ENCODE measurements around the gene FHL1.

DNA sequence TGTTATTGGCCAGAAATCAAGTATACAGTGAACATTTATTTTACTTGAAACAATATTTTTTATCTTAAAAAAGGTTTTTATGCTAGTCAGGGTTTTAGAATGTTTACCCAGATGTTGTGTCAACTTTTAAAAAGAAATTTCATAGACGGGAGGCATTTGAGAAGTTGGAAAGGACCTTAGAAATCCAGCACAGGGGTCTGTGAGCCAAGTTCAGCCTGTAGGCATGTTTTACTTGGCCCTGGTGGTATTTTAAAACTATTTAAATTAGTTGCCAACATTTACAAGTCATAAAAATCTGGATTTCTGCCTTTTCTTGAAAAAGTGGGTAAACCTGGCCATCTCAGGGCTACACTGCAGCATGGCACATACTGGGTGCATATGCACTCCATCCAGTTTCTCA, 25.5 kb upstream of the FHL1 start:
- TF ChIP-seq, protein P1, sequence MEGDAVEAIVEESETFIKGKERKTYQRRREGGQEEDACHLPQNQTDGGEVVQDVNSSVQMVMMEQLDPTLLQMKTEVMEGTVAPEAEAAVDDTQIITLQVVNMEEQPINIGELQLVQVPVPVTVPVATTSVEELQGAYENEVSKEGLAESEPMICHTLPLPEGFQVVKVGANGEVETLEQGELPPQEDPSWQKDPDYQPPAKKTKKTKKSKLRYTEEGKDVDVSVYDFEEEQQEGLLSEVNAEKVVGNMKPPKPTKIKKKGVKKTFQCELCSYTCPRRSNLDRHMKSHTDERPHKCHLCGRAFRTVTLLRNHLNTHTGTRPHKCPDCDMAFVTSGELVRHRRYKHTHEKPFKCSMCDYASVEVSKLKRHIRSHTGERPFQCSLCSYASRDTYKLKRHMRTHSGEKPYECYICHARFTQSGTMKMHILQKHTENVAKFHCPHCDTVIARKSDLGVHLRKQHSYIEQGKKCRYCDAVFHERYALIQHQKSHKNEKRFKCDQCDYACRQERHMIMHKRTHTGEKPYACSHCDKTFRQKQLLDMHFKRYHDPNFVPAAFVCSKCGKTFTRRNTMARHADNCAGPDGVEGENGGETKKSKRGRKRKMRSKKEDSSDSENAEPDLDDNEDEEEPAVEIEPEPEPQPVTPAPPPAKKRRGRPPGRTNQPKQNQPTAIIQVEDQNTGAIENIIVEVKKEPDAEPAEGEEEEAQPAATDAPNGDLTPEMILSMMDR (IDR thresholded peaks at IDR 0.05): no peak
- no peak for TF ChIP-seq EP300 (IDR thresholded peaks at IDR 0.05)

Measured in upper lobe of left lung (tissue), 4 donors.